ENCODE data around the gene SIRT7. TPM values are rescaled to one million over a fixed set of nuclear protein-coding genes. Genes with fewer than 3 reads are reported as not detected.

Gene SIRT7
- total and polyA plus RNA-seq, 2 experiments from 2014 or later, result 16.7 to 26.7 TPM

GRCh38 chr17:81942167-81942553 is 24.2 kb upstream of the SIRT7 start:
- peaks cover 46% of the 10 kb centered on the region for H3K4me1 ChIP-seq (ENCODE audit: low read depth)
- no peak for DNase-seq (ENCODE audit: low read depth in 1 of 2, low spot score in 1 of 2)
- peak overlapping the region; percentile 15 for H3K4me3 ChIP-seq
- H3K9me3 ChIP-seq (ENCODE audit: low read depth), result no peaks in the 10 kb centered on the region
- H3K36me3 ChIP-seq, result no peaks in the 10 kb centered on the region
- peak overlapping the region; percentile 83 for H3K27ac ChIP-seq
- TF ChIP-seq CTCF (IDR thresholded peaks at IDR 0.05; ENCODE audit: low read depth, low read length), result no peak
- H3K27me3 ChIP-seq, result no peaks in the 10 kb centered on the region

- peak overlapping the region; percentile 15 for H3K4me3 ChIP-seq
- H3K36me3 ChIP-seq, result no peaks in the 10 kb centered on the region
- H3K4me1 ChIP-seq (ENCODE audit: low read depth), result peaks cover 43% of the 10 kb centered on the region
- peak in 1 of 2 donors; percentile 92 for DNase-seq (ENCODE audit: low read depth in 1 of 2, low spot score in 1 of 2)
- no peak for TF ChIP-seq CTCF (IDR thresholded peaks at IDR 0.05; ENCODE audit: low read depth, low read length)
- H3K27me3 ChIP-seq, result no peaks in the 10 kb centered on the region
- no peaks in the 10 kb centered on the region for H3K9me3 ChIP-seq (ENCODE audit: low read depth)
- peak overlapping the region; percentile 83 for H3K27ac ChIP-seq
Measured at GRCh38 chr17:81941484-81942166, 23.6 kb upstream of the SIRT7 start.

GRCh38 chr17:81940538-81941483 is 22.8 kb upstream of the SIRT7 start:
- Histone ChIP-seq H3K4me3 (no peak overlapping the region), H3K27ac (peak overlapping the region; percentile 80), H3K36me3 (no peaks in the 10 kb centered on the region), H3K27me3 (no peaks in the 10 kb centered on the region), H3K4me1 (ENCODE audit: low read depth) (peaks cover 46% of the 10 kb centered on the region), H3K9me3 (ENCODE audit: low read depth) (no peaks in the 10 kb centered on the region)
- DNase-seq (ENCODE audit: low read depth in 1 of 2, low spot score in 1 of 2), result no peak
- TF ChIP-seq CTCF (IDR thresholded peaks at IDR 0.05; ENCODE audit: low read depth, low read length), result no peak

GRCh38 chr17:81939881-81940385 is 22.0 kb upstream of the SIRT7 start:
- DNase-seq (ENCODE audit: low read depth in 1 of 2, low spot score in 1 of 2), result peak in 1 of 2 donors; percentile 54
- Histone ChIP-seq H3K36me3 (no peaks in the 10 kb centered on the region), H3K9me3 (ENCODE audit: low read depth) (no peaks in the 10 kb centered on the region), H3K4me3 (no peak overlapping the region), H3K4me1 (ENCODE audit: low read depth) (peaks cover 46% of the 10 kb centered on the region), H3K27me3 (no peaks in the 10 kb centered on the region), H3K27ac (peak overlapping the region; percentile 80)
- no peak for TF ChIP-seq CTCF (IDR thresholded peaks at IDR 0.05; ENCODE audit: low read depth, low read length)

- no peak overlapping the region for H3K4me3 ChIP-seq
- H3K36me3 ChIP-seq, result no peaks in the 10 kb centered on the region
- H3K27me3 ChIP-seq, result no peaks in the 10 kb centered on the region
- no peak for DNase-seq (ENCODE audit: low read depth in 1 of 2, low spot score in 1 of 2)
- H3K9me3 ChIP-seq (ENCODE audit: low read depth), result no peaks in the 10 kb centered on the region
- no peak for TF ChIP-seq CTCF (IDR thresholded peaks at IDR 0.05; ENCODE audit: low read depth, low read length)
- peak overlapping the region; percentile 80 for H3K27ac ChIP-seq
- peaks cover 46% of the 10 kb centered on the region for H3K4me1 ChIP-seq (ENCODE audit: low read depth)
Measured at GRCh38 chr17:81939218-81939617, 21.2 kb upstream of the SIRT7 start.
